Esophagus muscularis mucosa (tissue), 4 donors: ENCODE data around the gene COL4A5. TPM values are rescaled to one million over a fixed set of nuclear protein-coding genes. Genes with fewer than 3 reads are reported as not detected.
A peak's percentile ranks its signal among the peaks of the same experiment; 100 is the strongest.

ENCODE experiments used
- DNase-seq: peaks from one replicate; pipeline ENCODE4 v3.0.0-alpha.2; 2017; ENCODE audit errors: extremely low spot score
- H3K27ac ChIP-seq, 4 donors: fragments of 200-600 bp; sonication (generic); replicated peaks in 1 of 4; 1 replicate in 3 of 4; 2 replicates in 1 of 4; pipeline ENCODE4 v1.5.1; 2016 to 2019; ENCODE audit warnings: mild to moderate bottlenecking in 1 of 4
- H3K27me3 ChIP-seq, 4 donors: fragments of 200-600 bp; sonication (generic); one replicate each; pipeline versions ENCODE4 v1.5.1 to v1.6.0; 2016 to 2019
- H3K36me3 ChIP-seq, 4 donors: fragments of 200-600 bp; sonication (generic); one replicate each; pipeline ENCODE4 v1.5.1; 2016 to 2019
- H3K4me1 ChIP-seq, 4 donors: fragments of 200-600 bp; sonication (generic); one replicate each; pipeline ENCODE4 v1.5.1; 2016 to 2019
- H3K4me3 ChIP-seq, 4 donors: fragments of 200-600 bp; sonication (generic); 1 replicate in 2 of 4; 2 replicates in 2 of 4; pipeline ENCODE4 v1.5.1; 2016 to 2019; ENCODE audit warnings: mild to moderate bottlenecking in 4 of 4, moderate library complexity in 1 of 4
- H3K9me3 ChIP-seq, 4 donors: fragments of 200-600 bp; sonication (generic); 1 replicate in 3 of 4; 2 replicates in 1 of 4; pipeline ENCODE4 v1.5.1; 2016 to 2019
- CTCF ChIP-seq, 3 experiments: fragments of 200-600 bp in 2 of 3; fragments of 450-650 bp in 1 of 3; sonication (generic) in 2 of 3; IDR thresholded peaks; one replicate each; pipeline ENCODE4 v1.5.1; 2017 to 2019; ENCODE audit warnings: antibody characterized with exemption in 3 of 3, mild to moderate bottlenecking in 2 of 3, moderate library complexity in 1 of 3
- EP300 ChIP-seq: sonication (generic); formaldehyde crosslinking; IDR thresholded peaks from one replicate; pipeline ENCODE4 v1.6.1; 2017; ENCODE audit warnings: antibody characterized with exemption
- POLR2A ChIP-seq: fragments of 450-650 bp; IDR thresholded peaks from one replicate; pipeline ENCODE4 v1.6.1; 2017; ENCODE audit warnings: antibody characterized with exemption, moderate library complexity, mild to moderate bottlenecking, low read depth
- POLR2AphosphoS5 ChIP-seq, 2 donors: sonication (generic); formaldehyde crosslinking; IDR thresholded peaks; one replicate each; pipeline ENCODE4 v1.6.1; 2017; ENCODE audit warnings: antibody characterized with exemption in 2 of 2
- WGBS: methylation state at CpG from one replicate; pipeline ENCODE4 v1.1.5; 2018; 5-methylcytosine and 5-hydroxymethylcytosine counted together
- intact Hi-C: fragments of 100-400 bp; cut with DNase I; formaldehyde crosslinking; loops from one replicate; pipeline ENCODE4 v1.15.1; 2023
- total RNA-seq, 4 donors: library from RNA; depleted of rRNA; stranded (reverse); fragments of >200 nt; gene quantifications; one replicate each; pipeline versions ENCODE4 v1.1.0 to v1.2.1, GENCODE V29; 2016

The COL4A5 gene
- total RNA-seq, 4 donors from 2014 or later = 187 to 241 (median 204) TPM

- DNase-seq = no peak
- 17% methylated on average over 2 of the region's 2 CpGs for WGBS
- Histone ChIP-seq H3K27ac (peak overlapping the region in 2 of 4 donors; percentile 19 to 28), H3K4me3 (no peak overlapping the region), H3K9me3 (no peaks in the 10 kb centered on the region), H3K4me1 (peaks cover 0 to 46% (median 13%) of the 10 kb centered on the region in 4 donors), H3K27me3 (no peaks in the 10 kb centered on the region), H3K36me3 (no peaks in the 10 kb centered on the region)
- intact Hi-C loops = no loop called here
- TF ChIP-seq POLR2AphosphoS5 (IDR thresholded peaks at IDR 0.05) (no peak), EP300 (no peak), POLR2A (no peak), CTCF (IDR thresholded peaks at IDR 0.05) (no peak)
Observed at GRCh38 chrX:108415891-108416290, 23.7 kb upstream of the COL4A5 start.

DNA sequence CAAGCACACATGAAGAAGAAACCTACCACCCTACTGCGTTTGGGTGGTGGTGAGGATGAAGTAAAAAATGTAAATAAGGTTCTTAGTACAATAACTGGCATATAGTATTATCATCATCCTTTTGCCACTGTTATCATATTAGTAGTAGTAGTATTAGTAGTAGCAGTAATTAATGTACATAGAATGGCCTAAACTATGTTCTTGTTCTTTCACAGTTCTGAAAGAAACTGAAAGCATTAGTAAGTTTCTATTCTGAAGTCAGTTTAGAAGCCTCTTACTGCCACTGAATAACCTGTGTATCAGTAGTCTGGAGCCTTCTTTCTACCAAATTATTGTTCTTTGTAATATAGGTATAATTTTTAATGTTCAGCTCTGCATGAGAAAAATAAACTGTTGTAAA is 22.4 kb upstream of the COL4A5 start:
- WGBS = 45% methylated on average over 1 of the region's 1 CpG
- H3K36me3 ChIP-seq = no peaks in the 10 kb centered on the region
- H3K4me3 ChIP-seq = no peak overlapping the region
- TF ChIP-seq EP300 (no peak), POLR2A (no peak), CTCF (IDR thresholded peaks at IDR 0.05) (no peak), POLR2AphosphoS5 (IDR thresholded peaks at IDR 0.05) (no peak)
- DNase-seq = no peak
- H3K27ac ChIP-seq = peak overlapping the region in 2 of 4 donors; percentile 14 to 36
- intact Hi-C loops = no loop called here
- no peaks in the 10 kb centered on the region for H3K27me3 ChIP-seq
- H3K4me1 ChIP-seq = peaks cover 0 to 36% (median 5%) of the 10 kb centered on the region in 4 donors
- no peaks in the 10 kb centered on the region for H3K9me3 ChIP-seq

- WGBS = 36% methylated on average over 1 of the region's 1 CpG
- DNase-seq = no peak
- H3K27ac ChIP-seq = no peak overlapping the region
- H3K4me3 ChIP-seq = no peak overlapping the region
- intact Hi-C loops = no loop called here
- peaks cover 0 to 32% (median 2%) of the 10 kb centered on the region in 4 donors for H3K4me1 ChIP-seq
- no peak for TF ChIP-seq CTCF (IDR thresholded peaks at IDR 0.05)
- TF ChIP-seq POLR2AphosphoS5 (IDR thresholded peaks at IDR 0.05) = no peak
- TF ChIP-seq EP300 = no peak
- TF ChIP-seq POLR2A = no peak
- H3K27me3 ChIP-seq = no peaks in the 10 kb centered on the region
- H3K9me3 ChIP-seq = no peaks in the 10 kb centered on the region
- no peaks in the 10 kb centered on the region for H3K36me3 ChIP-seq
Observed at GRCh38 chrX:108419401-108419800, 20.2 kb upstream of the COL4A5 start.

- peaks cover 0 to 31% (median 2%) of the 10 kb centered on the region in 4 donors for H3K4me1 ChIP-seq
- no peak for DNase-seq
- H3K36me3 ChIP-seq = no peaks in the 10 kb centered on the region
- H3K27me3 ChIP-seq = no peaks in the 10 kb centered on the region
- 58% methylated on average over 1 of the region's 1 CpG for WGBS
- H3K4me3 ChIP-seq = no peak overlapping the region
- intact Hi-C loops = no loop called here
- peak overlapping the region in 1 of 4 donors; percentile 7 for H3K27ac ChIP-seq
- TF ChIP-seq EP300 (no peak), POLR2AphosphoS5 (IDR thresholded peaks at IDR 0.05) (no peak)
- H3K9me3 ChIP-seq = no peaks in the 10 kb centered on the region
Observed at GRCh38 chrX:108420481-108420880, 19.2 kb upstream of the COL4A5 start.

- DNase-seq = no peak
- H3K27me3 ChIP-seq = no peaks in the 10 kb centered on the region
- TF ChIP-seq CTCF (IDR thresholded peaks at IDR 0.05) (no peak), EP300 (no peak), POLR2AphosphoS5 (IDR thresholded peaks at IDR 0.05) (no peak), POLR2A (no peak)
- H3K36me3 ChIP-seq = no peaks in the 10 kb centered on the region
- H3K9me3 ChIP-seq = no peaks in the 10 kb centered on the region
- H3K4me1 ChIP-seq = peaks cover 0 to 19% (median 2%) of the 10 kb centered on the region in 4 donors
- intact Hi-C loops = no loop called here
- WGBS = 56% methylated on average over 1 of the region's 1 CpG
- peak overlapping the region in 2 of 4 donors; percentile 5 to 23 for H3K27ac ChIP-seq
- no peak overlapping the region for H3K4me3 ChIP-seq
Observed at GRCh38 chrX:108426262-108426661, 13.4 kb upstream of the COL4A5 start.
